ENCODE data around the gene ANKS4B. TPM values are rescaled to one million over a fixed set of nuclear protein-coding genes. Genes with fewer than 3 reads are reported as not detected.
"Not testable (repeated sequence)": the region's sequence is repeated elsewhere in the genome, so short reads cannot be mapped to it uniquely, and the experiment has no call there.

Gene ANKS4B
- polyA plus RNA-seq, 1 donor from 2014 or later: not detected

DNA sequence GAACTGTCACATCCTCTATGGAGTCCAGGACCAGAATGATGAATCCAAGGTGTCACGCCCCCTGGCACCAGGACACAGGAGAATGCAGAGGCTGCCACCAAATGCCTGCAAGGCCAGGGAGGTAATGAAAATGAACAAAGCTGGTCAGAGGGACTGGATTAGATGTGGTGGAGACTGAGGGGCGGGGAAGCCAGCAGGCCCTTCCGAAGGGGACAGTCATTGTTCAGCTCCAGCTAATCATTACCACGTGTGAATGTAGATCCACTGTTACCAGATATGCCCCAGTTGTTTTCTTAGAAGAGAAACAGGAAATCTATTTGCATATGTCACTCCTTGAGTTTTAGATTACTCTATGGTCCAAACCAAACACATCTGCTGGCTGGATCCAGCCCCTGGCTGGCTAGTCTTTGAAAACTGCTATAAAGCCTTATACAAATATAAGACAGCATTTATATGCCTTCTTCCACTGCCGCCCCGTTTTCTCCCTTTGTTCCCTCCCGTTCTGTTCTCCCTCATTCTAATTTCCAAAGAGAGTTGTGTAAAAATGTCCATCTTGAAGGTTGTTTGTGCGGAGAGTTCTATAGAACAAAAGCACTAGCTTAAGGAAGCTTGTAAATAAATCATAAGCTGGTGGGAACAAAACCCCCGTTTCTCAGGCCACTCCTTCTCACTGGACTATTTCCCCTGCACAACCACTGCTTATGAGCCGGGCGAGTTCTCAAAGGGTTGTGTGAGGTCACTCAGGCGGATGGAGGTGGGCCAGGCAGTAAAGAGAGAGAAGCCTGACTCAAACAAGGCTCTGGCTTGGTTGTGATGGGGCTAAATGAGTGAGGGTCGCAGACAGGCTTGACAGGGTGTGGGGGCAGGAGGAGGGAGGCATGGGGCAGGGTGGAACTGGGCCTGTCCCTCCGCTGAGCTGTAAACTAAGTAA lies 30.4 kb downstream of the ANKS4B start:
- H3K27me3 Mint-ChIP-seq: peaks cover 13% of the 10 kb centered on the region
- peak overlapping the region; percentile 5 to 65 (median 8) for H3K27ac Mint-ChIP-seq
- H3K9me3 Mint-ChIP-seq: no peaks in the 10 kb centered on the region
- H3K4me3 Mint-ChIP-seq: peak overlapping the region in 3 of 4 donors; percentile 22 to 89 (median 61)
- no peaks in the 10 kb centered on the region for H3K36me3 Mint-ChIP-seq
- peaks cover 20 to 39% (median 28%) of the 10 kb centered on the region in 3 donors for H3K4me1 Mint-ChIP-seq

- Mint-ChIP-seq H3K27ac (no peak overlapping the region), H3K27me3 (peaks cover 13% of the 10 kb centered on the region), H3K4me3 (peak overlapping the region in 1 of 4 donors; percentile 2), H3K4me1 (peaks cover 20 to 39% (median 31%) of the 10 kb centered on the region in 3 donors), H3K9me3 (no peaks in the 10 kb centered on the region), H3K36me3 (no peaks in the 10 kb centered on the region)
These were observed 31.1 kb downstream of the ANKS4B start for GRCh38 chr16:21264571-21265036.

DNA sequence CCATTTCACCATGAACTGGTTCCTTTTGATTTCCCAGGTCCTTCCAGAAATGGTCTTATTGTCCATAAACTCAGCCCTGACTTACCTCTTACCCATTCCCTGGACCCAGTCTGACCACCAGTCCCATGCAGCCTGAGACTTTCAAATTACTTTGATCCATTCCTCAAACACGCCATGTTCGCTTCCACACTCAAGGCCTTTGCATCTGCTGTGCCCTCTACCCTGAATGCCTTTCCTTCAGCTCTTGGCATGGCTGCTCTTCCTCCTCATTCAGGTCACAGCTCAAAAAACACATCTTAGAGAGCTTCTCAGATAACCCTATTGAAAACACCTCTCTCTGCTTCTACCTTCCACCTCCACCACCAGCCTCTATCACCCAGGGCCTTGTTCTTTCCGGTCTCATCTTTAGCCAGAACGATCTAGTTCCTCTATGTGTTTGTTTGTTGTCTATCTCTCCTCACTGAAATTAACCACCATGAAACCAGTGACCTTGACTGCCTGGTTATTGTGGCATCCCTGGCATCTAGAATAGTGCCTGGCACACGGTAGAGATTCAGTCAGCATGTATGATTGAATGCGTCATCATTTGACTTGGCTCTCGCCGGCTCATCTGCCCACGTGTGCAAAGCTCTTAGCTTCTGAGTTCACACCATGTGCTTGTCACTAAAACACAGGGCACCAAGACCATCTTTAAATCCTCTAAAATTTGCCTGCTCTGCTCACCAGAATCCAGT lies 31.8 kb downstream of the ANKS4B start:
- Mint-ChIP-seq H3K27ac (peak overlapping the region; percentile 2 to 68 (median 15)), H3K9me3 (no peaks in the 10 kb centered on the region), H3K27me3 (peaks cover 13% of the 10 kb centered on the region), H3K4me3 (peak overlapping the region in 1 of 4 donors; percentile 1), H3K36me3 (no peaks in the 10 kb centered on the region), H3K4me1 (peaks cover 20 to 39% (median 31%) of the 10 kb centered on the region in 3 donors)

GRCh38 chr16:21267298-21267697 lies 33.8 kb downstream of the ANKS4B start:
- Mint-ChIP-seq H3K9me3 (no peaks in the 10 kb centered on the region), H3K4me1 (peaks cover 23 to 39% (median 31%) of the 10 kb centered on the region in 3 donors), H3K36me3 (no peaks in the 10 kb centered on the region), H3K27ac (no peak overlapping the region), H3K27me3 (peaks cover 16% of the 10 kb centered on the region), H3K4me3 (no peak overlapping the region)

- no peak overlapping the region for H3K4me3 Mint-ChIP-seq
- peaks cover 23 to 33% (median 27%) of the 10 kb centered on the region in 3 donors for H3K4me1 Mint-ChIP-seq
- no peak overlapping the region for H3K27ac Mint-ChIP-seq
- no peaks in the 10 kb centered on the region for H3K36me3 Mint-ChIP-seq
- peaks cover 20% of the 10 kb centered on the region for H3K27me3 Mint-ChIP-seq
- H3K9me3 Mint-ChIP-seq: no peaks in the 10 kb centered on the region
These were observed 34.7 kb downstream of the ANKS4B start for GRCh38 chr16:21268236-21268635.

DNA sequence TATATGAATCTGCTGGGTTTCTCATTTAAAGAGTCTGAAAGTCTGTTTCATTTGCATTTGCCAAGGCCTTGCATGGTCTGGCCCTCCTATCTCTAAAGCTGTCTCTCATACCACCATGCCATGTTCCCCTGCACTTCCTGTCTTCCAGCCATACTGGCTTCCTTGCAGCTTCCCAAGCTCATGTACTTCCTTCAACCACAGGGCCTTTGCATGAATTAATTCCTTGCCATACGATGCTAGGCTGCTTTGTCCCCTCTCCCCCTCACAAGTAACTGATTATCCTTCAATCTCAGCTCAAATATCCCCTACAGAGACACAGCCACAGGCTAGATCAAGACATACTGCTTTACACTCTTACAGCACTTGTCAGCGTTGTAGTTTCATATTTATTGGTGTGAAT lies 38.8 kb downstream of the ANKS4B start:
- H3K4me3 Mint-ChIP-seq: no peak overlapping the region
- H3K36me3 Mint-ChIP-seq: no peaks in the 10 kb centered on the region
- H3K9me3 Mint-ChIP-seq: no peaks in the 10 kb centered on the region
- no peak overlapping the region for H3K27ac Mint-ChIP-seq
- peaks cover 26% of the 10 kb centered on the region for H3K27me3 Mint-ChIP-seq
- peaks cover 13 to 24% (median 21%) of the 10 kb centered on the region in 3 donors for H3K4me1 Mint-ChIP-seq

- peaks cover 13 to 26% (median 21%) of the 10 kb centered on the region in 3 donors for H3K4me1 Mint-ChIP-seq
- not testable (repeated sequence) for H3K4me3 Mint-ChIP-seq, H3K9me3 Mint-ChIP-seq, H3K27ac Mint-ChIP-seq, H3K36me3 Mint-ChIP-seq
- peaks cover 27% of the 10 kb centered on the region for H3K27me3 Mint-ChIP-seq
These were observed 39.3 kb downstream of the ANKS4B start for GRCh38 chr16:21272763-21273162.

- H3K4me1 Mint-ChIP-seq: peaks cover 14 to 19% (median 16%) of the 10 kb centered on the region in 3 donors
- H3K27ac Mint-ChIP-seq: no peak overlapping the region
- H3K27me3 Mint-ChIP-seq: peaks cover 33% of the 10 kb centered on the region
These were observed 40.8 kb downstream of the ANKS4B start for GRCh38 chr16:21274172-21274726.

GRCh38 chr16:21275529-21275928 lies 42.0 kb downstream of the ANKS4B start:
- H3K4me1 Mint-ChIP-seq: peaks cover 12 to 19% (median 16%) of the 10 kb centered on the region in 3 donors
- peaks cover 33% of the 10 kb centered on the region for H3K27me3 Mint-ChIP-seq
- H3K4me3 Mint-ChIP-seq: no peak overlapping the region
- H3K9me3 Mint-ChIP-seq: no peaks in the 10 kb centered on the region
- H3K36me3 Mint-ChIP-seq: no peaks in the 10 kb centered on the region
- H3K27ac Mint-ChIP-seq: no peak overlapping the region

More at GRCh38 chr16:21274172-21274726, 40.8 kb downstream of the ANKS4B start:
- Mint-ChIP-seq H3K36me3 (no peaks in the 10 kb centered on the region), H3K9me3 (no peaks in the 10 kb centered on the region), H3K4me3 (no peak overlapping the region)

- peak overlapping the region in 1 of 4 donors; percentile 1 for H3K4me3 Mint-ChIP-seq
- peaks cover 33% of the 10 kb centered on the region for H3K27me3 Mint-ChIP-seq
- no peak overlapping the region for H3K27ac Mint-ChIP-seq
These were observed 42.6 kb downstream of the ANKS4B start for GRCh38 chr16:21276090-21276489.

GRCh38 chr16:21277045-21277926 lies 43.8 kb downstream of the ANKS4B start:
- Mint-ChIP-seq H3K27ac (no peak overlapping the region), H3K27me3 (peaks cover 39% of the 10 kb centered on the region), H3K9me3 (peaks cover 0 to 7% (median 0%) of the 10 kb centered on the region in 3 donors)

More at GRCh38 chr16:21276090-21276489, 42.6 kb downstream of the ANKS4B start:
- no peaks in the 10 kb centered on the region for H3K9me3 Mint-ChIP-seq
- H3K4me1 Mint-ChIP-seq: peaks cover 12 to 19% (median 13%) of the 10 kb centered on the region in 3 donors
- H3K36me3 Mint-ChIP-seq: no peaks in the 10 kb centered on the region

DNA sequence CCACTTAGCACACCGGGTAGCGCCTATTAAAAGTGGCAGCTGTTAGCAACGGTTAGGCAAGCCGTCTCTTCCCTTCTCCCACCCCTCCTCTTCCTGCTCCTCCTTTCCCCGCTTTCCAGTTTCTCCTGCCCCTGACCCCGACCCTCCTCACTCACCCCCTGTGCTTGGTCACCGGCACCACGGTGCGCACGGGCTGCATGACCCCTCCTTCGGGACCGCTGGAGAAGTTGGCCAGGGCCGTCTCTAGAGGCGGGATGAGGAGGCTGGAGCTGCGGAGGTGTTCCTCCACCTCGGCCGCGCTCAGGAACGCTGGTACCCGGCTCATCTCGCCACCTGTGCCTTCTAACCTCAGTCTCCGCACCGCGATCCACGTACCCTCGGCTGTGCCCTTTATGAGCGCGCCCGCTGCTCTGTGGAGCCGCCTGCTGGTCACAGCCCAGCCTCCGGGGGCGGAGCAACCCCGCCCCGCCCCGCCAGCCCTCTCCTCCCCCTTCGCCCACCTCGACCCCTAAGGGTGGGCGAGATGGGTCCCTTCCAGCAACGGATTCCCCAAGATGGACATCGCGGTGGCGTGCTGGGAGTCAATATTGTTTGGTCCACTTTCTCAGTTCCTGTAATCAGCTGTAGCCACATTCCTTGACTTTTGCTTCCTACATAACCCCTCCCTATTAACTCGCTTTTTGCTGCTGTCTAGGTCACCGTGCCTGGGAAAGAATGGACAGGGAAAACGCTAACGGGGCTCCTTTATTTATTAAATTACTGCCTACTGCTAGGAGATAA lies 44.6 kb downstream of the ANKS4B start, which contains the start of gene CRYM:
CRYM (minus strand) TSS at position 364 of the 780 bp plus-strand sequence; CDS start at position 325, 39 bp downstream.
- Mint-ChIP-seq H3K27ac (peak within 1 kb of the TSS in 1 of 3 donors; percentile 35), H3K4me3 (peak within 1 kb of the TSS in 3 of 4 donors; percentile 71 to 89 (median 81)), H3K9me3 (peaks cover 0 to 7% (median 0%) of the 10 kb centered on the region in 3 donors), H3K4me1 (peaks cover 12 to 19% (median 13%) of the 10 kb centered on the region in 3 donors), H3K27me3 (peaks cover 34% of the 10 kb centered on the region), H3K36me3 (peaks cover 2% of the 10 kb centered on the region)

More at GRCh38 chr16:21277045-21277926, 43.8 kb downstream of the ANKS4B start:
- H3K36me3 Mint-ChIP-seq: peaks cover 2% of the 10 kb centered on the region
- H3K4me1 Mint-ChIP-seq: peaks cover 12 to 19% (median 13%) of the 10 kb centered on the region in 3 donors
- H3K4me3 Mint-ChIP-seq: peak overlapping the region in 3 of 4 donors; percentile 71 to 89 (median 81)

DNA sequence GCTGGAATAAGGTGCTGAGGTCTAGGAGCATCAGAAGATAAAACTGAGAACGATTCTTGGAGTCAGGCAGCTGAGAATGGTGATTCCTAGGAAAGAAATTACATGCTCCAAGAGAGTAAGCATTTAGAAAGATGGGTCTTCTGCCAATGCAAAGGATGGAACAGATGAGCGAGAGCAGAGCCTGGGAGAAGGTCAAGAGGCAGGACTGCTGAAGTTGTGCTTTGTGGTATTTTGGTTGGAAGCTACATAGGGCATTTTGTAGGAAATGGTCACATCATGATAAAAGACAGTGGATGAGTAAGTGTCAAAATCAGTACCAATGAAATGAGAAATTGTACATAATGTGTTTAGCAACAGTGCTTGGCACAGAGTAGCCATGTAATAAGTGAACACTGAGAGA lies 46.0 kb downstream of the ANKS4B start:
- no peak overlapping the region for H3K4me3 Mint-ChIP-seq
- H3K27ac Mint-ChIP-seq: peak overlapping the region in 1 of 3 donors; percentile 35

More for the DNA sequence above, 46.0 kb downstream of the ANKS4B start:
- peaks cover 0 to 9% (median 0%) of the 10 kb centered on the region in 3 donors for H3K9me3 Mint-ChIP-seq
- peaks cover 42% of the 10 kb centered on the region for H3K27me3 Mint-ChIP-seq
- peaks cover 14 to 22% (median 20%) of the 10 kb centered on the region in 3 donors for H3K4me1 Mint-ChIP-seq
- H3K36me3 Mint-ChIP-seq: peaks cover 2% of the 10 kb centered on the region
